Colonic mucosa (tissue), 4 donors: Measurements from ENCODE around the gene CASP5. TPM values are rescaled to one million over a fixed set of nuclear protein-coding genes. Genes with fewer than 3 reads are reported as not detected.
"Not testable (repeated sequence)": the region's sequence is repeated elsewhere in the genome, so short reads cannot be mapped to it uniquely, and the experiment has no call there.

Experiments
- DNase-seq: peaks from one replicate; pipeline ENCODE4 v3.0.0-alpha.2; 2020
- H3K27ac ChIP-seq: fragments of 200-600 bp; one replicate; pipeline ENCODE4 v1.8.0; 2021
- H3K27me3 ChIP-seq: fragments of 200-600 bp; one replicate; pipeline ENCODE4 v1.8.0; 2021
- H3K36me3 ChIP-seq: fragments of 200-600 bp; one replicate; pipeline ENCODE4 v1.8.0; 2021
- H3K4me1 ChIP-seq: fragments of 200-600 bp; one replicate; pipeline ENCODE4 v1.8.0; 2021; ENCODE audit warnings: mild to moderate bottlenecking
- H3K4me3 ChIP-seq: fragments of 200-600 bp; one replicate; pipeline ENCODE4 v1.8.0; 2021
- H3K9ac ChIP-seq, 2 donors: one replicate each; pipeline ENCODE4 v1.7.0; 2013; ENCODE audit warnings: control low read depth in 2 of 2, low read depth in 2 of 2, low read length in 2 of 2
- H3K9me3 ChIP-seq: fragments of 200-600 bp; one replicate; pipeline ENCODE4 v1.8.0; 2021
- CTCF ChIP-seq: fragments of 200-600 bp; IDR thresholded peaks from one replicate; pipeline ENCODE4 v1.8.0; 2022; ENCODE audit warnings: antibody characterized with exemption, mild to moderate bottlenecking
- intact Hi-C: fragments of 100-400 bp; cut with DNase I; formaldehyde crosslinking; loops from one replicate; pipeline ENCODE4 v1.14.1; 2022
- total RNA-seq, 2 donors: library from RNA; stranded (reverse); fragmentation: NEBNext Ultra II Directional in 1 of 2; extraction: Animal tissue kit (Norgen Biotek cat#: 25700) in 1 of 2; gene quantifications; one replicate each; pipeline ENCODE4 v1.2.1, GENCODE V29; 2021
- donor health status: healthy.
- donor health status: DM: no; HTN: no; CAD: no.
- donor health status: DM: no; HTN: no; CAD: no.

CASP5 gene
- total RNA-seq, 2 donors from 2014 or later, result 25.7 to 47.3 TPM

GRCh38 chr11:105046898-105047579, 24.1 kb upstream of the CASP5 start:
- H3K9ac ChIP-seq, result no peak overlapping the region
- H3K27me3 ChIP-seq, result no peaks in the 10 kb centered on the region
- peak; percentile 46 for DNase-seq
- H3K4me1 ChIP-seq, result no peaks in the 10 kb centered on the region
- no peaks in the 10 kb centered on the region for H3K9me3 ChIP-seq
- no peaks in the 10 kb centered on the region for H3K36me3 ChIP-seq
- no peak for TF ChIP-seq CTCF
- peak overlapping the region; percentile 28 for H3K27ac ChIP-seq
- H3K4me3 ChIP-seq, result no peak overlapping the region
- intact Hi-C loops, result no loop called here

- intact Hi-C loops, result no loop called here
- H3K27me3 ChIP-seq, result no peaks in the 10 kb centered on the region
- H3K4me1 ChIP-seq, result no peaks in the 10 kb centered on the region
- H3K9me3 ChIP-seq, result no peaks in the 10 kb centered on the region
- DNase-seq, result no peak
- H3K4me3 ChIP-seq, result no peak overlapping the region
- H3K9ac ChIP-seq, result no peak overlapping the region
- peak overlapping the region; percentile 78 for H3K27ac ChIP-seq
- H3K36me3 ChIP-seq, result no peaks in the 10 kb centered on the region
- no peak for TF ChIP-seq CTCF
These were observed 22.8 kb upstream of the CASP5 start for GRCh38 chr11:105045676-105046296.

- peak; percentile 73 for DNase-seq
- H3K27me3 ChIP-seq, H3K36me3 ChIP-seq, H3K4me1 ChIP-seq, H3K9me3 ChIP-seq, intact Hi-C loops: not testable (repeated sequence)
- Histone ChIP-seq H3K9ac (peak within 1 kb of the TSS in 1 of 2 donors; percentile 67), H3K27ac (peak within 1 kb of the TSS; percentile 78), H3K4me3 (peak within 1 kb of the TSS; percentile 46)
These were observed 21.9 kb upstream of the CASP5 start, which contains the start of gene CARD16 for GRCh38 chr11:105044557-105045524. Gene CARD16 (minus strand): TSS chr11:105045335. CDS start chr11:105045297, 38 bp downstream.

- Histone ChIP-seq H3K4me1 (no peaks in the 10 kb centered on the region), H3K4me3 (no peak overlapping the region), H3K9me3 (no peaks in the 10 kb centered on the region), H3K27me3 (no peaks in the 10 kb centered on the region), H3K36me3 (no peaks in the 10 kb centered on the region), H3K27ac (no peak overlapping the region), H3K9ac (no peak overlapping the region)
- no peak for DNase-seq
- intact Hi-C loops, result no loop called here
- no peak for TF ChIP-seq CTCF
These were observed 19.2 kb upstream of the CASP5 start for GRCh38 chr11:105042178-105042577.

GRCh38 chr11:105040703-105041102, 17.7 kb upstream of the CASP5 start:
- no peaks in the 10 kb centered on the region for H3K27me3 ChIP-seq
- no peak overlapping the region for H3K27ac ChIP-seq
- no peak for DNase-seq
- no peak overlapping the region for H3K9ac ChIP-seq
- intact Hi-C loops, result no loop called here
- H3K36me3 ChIP-seq, result no peaks in the 10 kb centered on the region
- H3K4me1 ChIP-seq, result no peaks in the 10 kb centered on the region
- TF ChIP-seq CTCF, result no peak
- no peak overlapping the region for H3K4me3 ChIP-seq
- H3K9me3 ChIP-seq, result no peaks in the 10 kb centered on the region
